SU-DHL-6 (cell line): ENCODE measurements around the gene CHSY1.

Source experiments
- H2AFZ ChIP-seq: fragments of 200-600 bp; sonication (generic); 2 replicates; pipeline ENCODE4 v1.6.1; 2014; ENCODE audit warnings: low read depth, mild to moderate bottlenecking, moderate library complexity, mixed read lengths, antibody characterized with exemption, low read length; ENCODE audit not compliant: severe bottlenecking
- H3F3A ChIP-seq: fragments of 200-600 bp; shearing (Covaris generic); 2 replicates; pipeline ENCODE4 v1.6.0; 2016; ENCODE audit warnings: antibody characterized with exemption, mild to moderate bottlenecking; ENCODE audit not compliant: insufficient read depth
- H3K27ac ChIP-seq: fragments of 200-600 bp; sonication (generic); 2 replicates; pipeline ENCODE4 v1.5.1; 2016; ENCODE audit warnings: low read depth, mild to moderate bottlenecking, low read length, moderate library complexity, mixed read lengths
- H3K27me3 ChIP-seq: fragments of 200-600 bp; sonication (generic), shearing (Covaris generic); 2 replicates; pipeline ENCODE4 v1.6.0; 2014; ENCODE audit warnings: mild to moderate bottlenecking, low read length
- H3K36me3 ChIP-seq: fragments of 200-600 bp; sonication (generic); 2 replicates; pipeline ENCODE4 v1.6.1; 2014; ENCODE audit warnings: mild to moderate bottlenecking, low read length, mixed read lengths
- H3K4me2 ChIP-seq: fragments of 300-600, 200-600 bp; shearing (Covaris generic), sonication (generic); 2 replicates; pipeline ENCODE4 v1.6.0; 2014; ENCODE audit warnings: low read length, low read depth, mild to moderate bottlenecking; ENCODE audit not compliant: poor library complexity, severe bottlenecking
- H3K4me3 ChIP-seq: fragments of 200-600 bp; sonication (generic); 2 replicates; pipeline ENCODE4 v1.5.1; 2014; ENCODE audit warnings: antibody characterized with exemption, low read length, mild to moderate bottlenecking, mixed read lengths; ENCODE audit not compliant: insufficient read depth, poor library complexity, severe bottlenecking
- H3K79me2 ChIP-seq: fragments of 200-600 bp; sonication (generic); 2 replicates; pipeline ENCODE4 v1.6.1; 2014; ENCODE audit warnings: mild to moderate bottlenecking, low read length, moderate library complexity; ENCODE audit not compliant: insufficient read depth
- H3K9ac ChIP-seq: fragments of 200-600 bp; sonication (generic); 2 replicates; pipeline ENCODE4 v1.7.0; 2014; ENCODE audit warnings: mild to moderate bottlenecking, low read length
- H3K9me2 ChIP-seq: fragments of 200-600 bp; sonication (generic); replicated peaks from 2 replicates; pipeline ENCODE4 v1.6.1; 2014; ENCODE audit warnings: low read length; ENCODE audit not compliant: insufficient read depth
- H3K9me3 ChIP-seq: fragments of 200-600 bp; sonication (generic); 2 replicates; pipeline ENCODE4 v1.6.1; 2014; ENCODE audit warnings: low read length, mixed read lengths; ENCODE audit not compliant: insufficient read depth
- H4K20me1 ChIP-seq: fragments of 200-600 bp; sonication (generic); 2 replicates; pipeline ENCODE4 v1.6.1; 2014; ENCODE audit warnings: low read depth, mild to moderate bottlenecking, antibody characterized with exemption, low read length, moderate library complexity, mixed read lengths
- CTCF ChIP-seq: fragments of 200-600 bp; sonication (generic); IDR thresholded peaks from one replicate; pipeline ENCODE4 v1.5.1; 2017; ENCODE audit warnings: antibody characterized with exemption, mild to moderate bottlenecking, low read length, moderate library complexity; ENCODE audit not compliant: insufficient read depth, poor library complexity, severe bottlenecking
- EZH2phosphoT487 ChIP-seq: fragments of 200-600 bp; sonication (generic), shearing (Covaris generic); conservative IDR thresholded peaks from 2 replicates; pipeline ENCODE4 v1.6.1; 2018; ENCODE audit warnings: mild to moderate bottlenecking, antibody characterized with exemption, low read length, moderate library complexity, mixed read lengths

The CHSY1 gene

GRCh38 chr15:101242160-101242998 lies 9.5 kb downstream of the CHSY1 start:
- no peaks in the 10 kb centered on the region for H3K9me2 ChIP-seq
- peak overlapping the region; percentile 29; the same call in 1 of the 2 replicates for H3K9ac ChIP-seq
- no peaks in the 10 kb centered on the region for H3K9me3 ChIP-seq
- no peaks in the 10 kb centered on the region for H3K27me3 ChIP-seq
- H3K36me3 ChIP-seq = no peaks in the 10 kb centered on the region
- peaks cover 5% of the 10 kb centered on the region; the same call in 1 of the 2 replicates for H4K20me1 ChIP-seq
- H3K4me3 ChIP-seq = peak overlapping the region; percentile 26
- TF ChIP-seq CTCF = no peak
- TF ChIP-seq EZH2phosphoT487 = no peak
- H3K4me2 ChIP-seq = peak overlapping the region; percentile 65
- peak overlapping the region; percentile 68 for H3K27ac ChIP-seq
- peaks cover 84% of the 10 kb centered on the region for H3K79me2 ChIP-seq
- peaks cover 12% of the 10 kb centered on the region; the same call in 1 of the 2 replicates for H3F3A ChIP-seq
- H2AFZ ChIP-seq = no peak overlapping the region

GRCh38 chr15:101240358-101240757 lies 11.5 kb downstream of the CHSY1 start:
- H3K4me2 ChIP-seq = no peak overlapping the region
- peaks cover 90% of the 10 kb centered on the region for H3K79me2 ChIP-seq
- H3K27ac ChIP-seq = no peak overlapping the region
- H3K9ac ChIP-seq = no peak overlapping the region
- peaks cover 12% of the 10 kb centered on the region; the same call in 1 of the 2 replicates for H3F3A ChIP-seq
- no peaks in the 10 kb centered on the region; the same call in 1 of the 2 replicates for H4K20me1 ChIP-seq
- TF ChIP-seq EZH2phosphoT487 (no peak), CTCF (no peak)
- H3K9me2 ChIP-seq = no peaks in the 10 kb centered on the region
- H2AFZ ChIP-seq = no peak overlapping the region
- H3K9me3 ChIP-seq = no peaks in the 10 kb centered on the region
- H3K4me3 ChIP-seq = no peak overlapping the region
- H3K27me3 ChIP-seq = no peaks in the 10 kb centered on the region
- no peaks in the 10 kb centered on the region for H3K36me3 ChIP-seq

- no peak overlapping the region for H3K27ac ChIP-seq
- no peak overlapping the region for H3K9ac ChIP-seq
- no peaks in the 10 kb centered on the region for H3K36me3 ChIP-seq
- no peaks in the 10 kb centered on the region for H3K9me3 ChIP-seq
- no peaks in the 10 kb centered on the region for H3K9me2 ChIP-seq
- peaks cover 11% of the 10 kb centered on the region; the same call in 1 of the 2 replicates for H3F3A ChIP-seq
- no peak overlapping the region for H3K4me2 ChIP-seq
- H3K27me3 ChIP-seq = no peaks in the 10 kb centered on the region
- no peaks in the 10 kb centered on the region; the same call in 1 of the 2 replicates for H4K20me1 ChIP-seq
- H3K79me2 ChIP-seq = peaks cover 84% of the 10 kb centered on the region
- H3K4me3 ChIP-seq = no peak overlapping the region
- no peak overlapping the region for H2AFZ ChIP-seq
- TF ChIP-seq CTCF (no peak), EZH2phosphoT487 (no peak)
Measured at GRCh38 chr15:101239724-101240136, 12.1 kb downstream of the CHSY1 start.
